Measurements from ENCODE around the gene IREB2.

IREB2 gene

GRCh38 chr15:78406016-78406585 is 31.9 kb upstream of the IREB2 start:
- no peak for DNase-seq
- H3K4me1 ChIP-seq (ENCODE audit: control extremely low read depth in 1 of 4, control insufficient read depth in 4 of 4, insufficient read depth in 4 of 4, low read length in 3 of 4), result no peaks in the 10 kb centered on the region
- H3K36me3 ChIP-seq (ENCODE audit: control insufficient read depth in 4 of 4, insufficient read depth in 4 of 4, low read length in 3 of 4), result no peaks in the 10 kb centered on the region
- H3K27ac ChIP-seq (ENCODE audit: insufficient read depth in 1 of 2, low read depth in 1 of 2, low read length in 2 of 2, poor library complexity in 1 of 2, severe bottlenecking in 2 of 2), result no peak overlapping the region
- H3K4me3 ChIP-seq (ENCODE audit: control insufficient read depth in 1 of 7, extremely low read depth in 1 of 7, insufficient read depth in 4 of 7, low read depth in 2 of 7, low read length in 6 of 7), result no peak overlapping the region
- no peaks in the 10 kb centered on the region for H3K27me3 ChIP-seq (replicated peaks in 2 of 5; ENCODE audit: control insufficient read depth in 4 of 5, insufficient read depth in 5 of 5, low read length in 4 of 5)
- POLR2A ChIA-PET, result no interaction called here
- H3K9me3 ChIP-seq (ENCODE audit: control extremely low read depth in 1 of 5, control insufficient read depth in 4 of 5, insufficient read depth in 2 of 5, low read depth in 1 of 5, low read length in 4 of 5), result peaks cover 0 to 1% (median 0%) of the 10 kb centered on the region in 5 experiments
- WGBS (ENCODE audit: insufficient coverage), result 93% methylated on average over 5 of the region's 8 CpGs
- CTCF ChIA-PET, result interaction anchor here (2.9 kb wide), 1 partner anchor 9 kb away, joined by 8 read pairs; no protein-coding TSS in a partner anchor

DNA sequence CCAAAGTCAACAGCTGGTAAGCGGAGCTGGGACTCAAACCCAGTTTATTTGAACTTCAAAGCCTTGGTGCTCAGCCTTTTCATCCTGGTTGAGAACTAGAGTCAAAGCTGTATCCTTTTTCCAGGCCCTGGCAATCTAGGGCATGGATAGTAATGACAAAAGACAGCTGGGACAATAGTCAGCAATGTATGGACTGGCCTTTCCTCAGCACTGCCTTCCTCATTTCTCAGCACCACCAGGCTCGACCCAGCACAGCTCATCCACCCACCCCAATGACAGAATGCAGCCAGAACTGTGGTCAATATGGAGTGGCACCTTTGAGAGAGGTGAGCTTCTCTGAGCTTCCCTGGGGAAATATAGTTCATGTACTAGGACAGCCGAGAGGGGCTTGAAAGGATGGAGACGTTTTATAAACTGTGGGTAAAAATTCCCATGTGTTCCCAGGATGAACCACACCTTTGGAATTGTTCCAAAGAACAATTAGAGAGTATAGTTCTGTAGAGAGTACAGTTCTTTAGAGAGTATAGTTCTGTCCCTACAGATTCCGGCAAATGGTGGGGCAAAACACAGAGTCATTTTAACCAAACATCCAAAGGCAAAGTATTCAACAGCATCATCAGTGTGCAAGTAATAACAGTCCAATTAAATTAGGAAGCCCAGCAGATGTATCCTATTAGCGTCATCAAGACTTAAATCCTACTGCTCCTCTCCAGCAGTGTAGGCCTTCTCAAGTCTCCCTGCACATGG is 30.2 kb upstream of the IREB2 start:
- Histone ChIP-seq H3K4me1 (ENCODE audit: control extremely low read depth in 1 of 4, control insufficient read depth in 4 of 4, insufficient read depth in 4 of 4, low read length in 3 of 4) (no peaks in the 10 kb centered on the region), H3K36me3 (ENCODE audit: control insufficient read depth in 4 of 4, insufficient read depth in 4 of 4, low read length in 3 of 4) (no peaks in the 10 kb centered on the region), H3K4me3 (ENCODE audit: control insufficient read depth in 1 of 7, extremely low read depth in 1 of 7, insufficient read depth in 4 of 7, low read depth in 2 of 7, low read length in 6 of 7) (no peak overlapping the region), H3K27me3 (replicated peaks in 2 of 5; ENCODE audit: control insufficient read depth in 4 of 5, insufficient read depth in 5 of 5, low read length in 4 of 5) (no peaks in the 10 kb centered on the region), H3K9me3 (ENCODE audit: control extremely low read depth in 1 of 5, control insufficient read depth in 4 of 5, insufficient read depth in 2 of 5, low read depth in 1 of 5, low read length in 4 of 5) (peaks cover 0 to 1% (median 0%) of the 10 kb centered on the region in 5 experiments), H3K27ac (ENCODE audit: insufficient read depth in 1 of 2, low read depth in 1 of 2, low read length in 2 of 2, poor library complexity in 1 of 2, severe bottlenecking in 2 of 2) (no peak overlapping the region)
- POLR2A ChIA-PET, result no interaction called here
- CTCF ChIA-PET, result interaction anchor here (1.1 to 2.9 kb wide), 5 partner anchors 9 to 99 kb away, joined by 3 to 8 read pairs (median 3); no protein-coding TSS in a partner anchor
- 91% methylated on average over 4 of the region's 6 CpGs for WGBS (ENCODE audit: insufficient coverage)
- no peak for DNase-seq

GRCh38 chr15:78408355-78408640 is 29.7 kb upstream of the IREB2 start:
- Histone ChIP-seq H3K36me3 (ENCODE audit: control insufficient read depth in 4 of 4, insufficient read depth in 4 of 4, low read length in 3 of 4) (no peaks in the 10 kb centered on the region), H3K9me3 (ENCODE audit: control extremely low read depth in 1 of 5, control insufficient read depth in 4 of 5, insufficient read depth in 2 of 5, low read depth in 1 of 5, low read length in 4 of 5) (peaks cover 0 to 1% (median 0%) of the 10 kb centered on the region in 5 experiments), H3K27me3 (replicated peaks in 2 of 5; ENCODE audit: control insufficient read depth in 4 of 5, insufficient read depth in 5 of 5, low read length in 4 of 5) (no peaks in the 10 kb centered on the region), H3K4me1 (ENCODE audit: control extremely low read depth in 1 of 4, control insufficient read depth in 4 of 4, insufficient read depth in 4 of 4, low read length in 3 of 4) (no peaks in the 10 kb centered on the region), H3K4me3 (ENCODE audit: control insufficient read depth in 1 of 7, extremely low read depth in 1 of 7, insufficient read depth in 4 of 7, low read depth in 2 of 7, low read length in 6 of 7) (no peak overlapping the region), H3K27ac (ENCODE audit: insufficient read depth in 1 of 2, low read depth in 1 of 2, low read length in 2 of 2, poor library complexity in 1 of 2, severe bottlenecking in 2 of 2) (no peak overlapping the region)
- no peak for DNase-seq
- ChIA-PET CTCF (interaction anchor here (1.1 to 2.9 kb wide), 6 partner anchors 9 to 864 kb away, joined by 3 to 8 read pairs (median 3); no protein-coding TSS in a partner anchor), POLR2A (no interaction called here)
- WGBS (ENCODE audit: insufficient coverage), result 84% methylated on average over 4 of the region's 4 CpGs

DNA sequence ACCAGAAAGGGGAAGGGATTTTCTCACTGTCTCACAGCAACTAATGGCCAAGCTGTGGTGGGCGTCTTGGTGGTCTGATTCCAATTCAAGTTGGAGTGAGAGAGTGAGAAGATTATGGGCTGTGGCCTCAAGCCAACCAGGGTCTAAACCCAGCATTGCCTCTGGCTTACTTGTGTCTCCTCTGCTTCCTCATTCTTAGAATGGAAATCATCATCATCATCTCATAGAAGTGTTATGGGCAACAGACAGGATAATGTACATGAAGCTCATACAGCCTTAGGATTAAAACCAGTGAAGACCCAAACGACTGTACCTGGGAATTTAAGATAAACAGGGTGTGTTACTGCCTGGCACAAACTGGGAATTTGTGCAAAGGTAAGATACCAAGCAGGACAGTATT is 29.1 kb upstream of the IREB2 start:
- 89% methylated on average over 1 of the region's 2 CpGs for WGBS (ENCODE audit: insufficient coverage)
- DNase-seq, result no peak
- Histone ChIP-seq H3K4me3 (ENCODE audit: control insufficient read depth in 1 of 7, extremely low read depth in 1 of 7, insufficient read depth in 4 of 7, low read depth in 2 of 7, low read length in 6 of 7) (no peak overlapping the region), H3K27ac (ENCODE audit: insufficient read depth in 1 of 2, low read depth in 1 of 2, low read length in 2 of 2, poor library complexity in 1 of 2, severe bottlenecking in 2 of 2) (no peak overlapping the region), H3K9me3 (ENCODE audit: control extremely low read depth in 1 of 5, control insufficient read depth in 4 of 5, insufficient read depth in 2 of 5, low read depth in 1 of 5, low read length in 4 of 5) (peaks cover 0 to 1% (median 0%) of the 10 kb centered on the region in 5 experiments), H3K27me3 (replicated peaks in 2 of 5; ENCODE audit: control insufficient read depth in 4 of 5, insufficient read depth in 5 of 5, low read length in 4 of 5) (no peaks in the 10 kb centered on the region), H3K36me3 (ENCODE audit: control insufficient read depth in 4 of 4, insufficient read depth in 4 of 4, low read length in 3 of 4) (no peaks in the 10 kb centered on the region), H3K4me1 (ENCODE audit: control extremely low read depth in 1 of 4, control insufficient read depth in 4 of 4, insufficient read depth in 4 of 4, low read length in 3 of 4) (no peaks in the 10 kb centered on the region)
- ChIA-PET POLR2A (no interaction called here), CTCF (interaction anchor here (0.8 to 1.3 kb wide), 4 partner anchors 10 to 865 kb away, joined by 3 read pairs; no protein-coding TSS in a partner anchor)

DNA sequence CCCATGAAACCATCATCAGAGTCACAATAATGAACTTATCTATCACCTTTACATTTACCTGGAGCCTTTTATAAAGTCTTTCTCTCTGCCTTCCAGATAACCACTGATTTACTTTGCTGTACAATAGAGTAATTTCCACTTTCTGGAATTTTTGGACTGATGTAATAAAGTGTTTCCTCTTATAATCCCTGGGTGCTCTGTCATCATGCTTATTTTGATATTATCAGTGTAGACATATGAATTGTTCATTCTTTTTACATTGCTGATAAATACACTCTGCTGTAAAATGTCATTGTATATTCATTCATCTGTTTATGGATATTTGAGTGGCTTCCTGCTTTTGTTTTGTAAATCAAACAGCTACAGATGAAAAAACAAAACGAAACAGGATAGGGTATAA is 27.0 kb upstream of the IREB2 start:
- ChIA-PET CTCF (interaction anchor here (1.2 to 4.6 kb wide), 3 partner anchors 12 to 93 kb away, joined by 3 to 16 read pairs (median 4); no protein-coding TSS in a partner anchor), POLR2A (interaction anchor here (0.6 to 0.7 kb wide), 2 partner anchors 42 to 94 kb away, joined by 3 to 4 read pairs; no protein-coding TSS in a partner anchor)
- H3K27ac ChIP-seq (ENCODE audit: insufficient read depth in 1 of 2, low read depth in 1 of 2, low read length in 2 of 2, poor library complexity in 1 of 2, severe bottlenecking in 2 of 2), result no peak overlapping the region
- WGBS (ENCODE audit: insufficient coverage), result no CpG with 5 or more reads among the region's 1 CpG
- no peaks in the 10 kb centered on the region for H3K36me3 ChIP-seq (ENCODE audit: control insufficient read depth in 4 of 4, insufficient read depth in 4 of 4, low read length in 3 of 4)
- no peak overlapping the region for H3K4me3 ChIP-seq (ENCODE audit: control insufficient read depth in 1 of 7, extremely low read depth in 1 of 7, insufficient read depth in 4 of 7, low read depth in 2 of 7, low read length in 6 of 7)
- no peak for DNase-seq
- H3K4me1 ChIP-seq (ENCODE audit: control extremely low read depth in 1 of 4, control insufficient read depth in 4 of 4, insufficient read depth in 4 of 4, low read length in 3 of 4), result no peaks in the 10 kb centered on the region
- no peaks in the 10 kb centered on the region for H3K27me3 ChIP-seq (replicated peaks in 2 of 5; ENCODE audit: control insufficient read depth in 4 of 5, insufficient read depth in 5 of 5, low read length in 4 of 5)
- H3K9me3 ChIP-seq (ENCODE audit: control extremely low read depth in 1 of 5, control insufficient read depth in 4 of 5, insufficient read depth in 2 of 5, low read depth in 1 of 5, low read length in 4 of 5), result peaks cover 0 to 1% (median 0%) of the 10 kb centered on the region in 5 experiments

- no peaks in the 10 kb centered on the region for H3K36me3 ChIP-seq (ENCODE audit: control insufficient read depth in 4 of 4, insufficient read depth in 4 of 4, low read length in 3 of 4)
- H3K27me3 ChIP-seq (replicated peaks in 2 of 5; ENCODE audit: control insufficient read depth in 4 of 5, insufficient read depth in 5 of 5, low read length in 4 of 5), result no peaks in the 10 kb centered on the region
- ChIA-PET CTCF (interaction anchor here (1.5 to 4.6 kb wide), 3 partner anchors 8 to 107 kb away, joined by 3 to 43 read pairs (median 16); no protein-coding TSS in a partner anchor), POLR2A (no interaction called here)
- no peak overlapping the region for H3K4me3 ChIP-seq (ENCODE audit: control insufficient read depth in 1 of 7, extremely low read depth in 1 of 7, insufficient read depth in 4 of 7, low read depth in 2 of 7, low read length in 6 of 7)
- H3K27ac ChIP-seq (ENCODE audit: insufficient read depth in 1 of 2, low read depth in 1 of 2, low read length in 2 of 2, poor library complexity in 1 of 2, severe bottlenecking in 2 of 2), result no peak overlapping the region
- 94% methylated on average over 2 of the region's 3 CpGs for WGBS (ENCODE audit: insufficient coverage)
- H3K4me1 ChIP-seq (ENCODE audit: control extremely low read depth in 1 of 4, control insufficient read depth in 4 of 4, insufficient read depth in 4 of 4, low read length in 3 of 4), result peaks cover 0 to 12% (median 5%) of the 10 kb centered on the region in 4 experiments
- no peak for DNase-seq
- peaks cover 0 to 7% (median 0%) of the 10 kb centered on the region in 5 experiments for H3K9me3 ChIP-seq (ENCODE audit: control extremely low read depth in 1 of 5, control insufficient read depth in 4 of 5, insufficient read depth in 2 of 5, low read depth in 1 of 5, low read length in 4 of 5)
Measured at GRCh38 chr15:78414621-78415250, 23.3 kb upstream of the IREB2 start.

Data from common myeloid progenitor, CD34-positive (primary cell).